HepG2 (cell line): ENCODE results near the gene NIP7. TPM values are rescaled to one million over a fixed set of nuclear protein-coding genes. Genes with fewer than 3 reads are reported as not detected.
A peak's percentile ranks its signal among the peaks of the same experiment; 100 is the strongest.

Source experiments
- ARNT ChIP-seq: fragments of 450-650 bp; IDR thresholded peaks from 2 replicates; pipeline ENCODE4 v1.6.1; 2017
- KDM2A ChIP-seq: sonication (generic); formaldehyde crosslinking; IDR thresholded peaks from 2 replicates; pipeline ENCODE4 v1.4.0; 2020; ENCODE audit warnings: low read depth, missing genetic modification reagents, borderline replicate concordance
- NR1H2 ChIP-seq: sonication (generic); formaldehyde crosslinking; IDR thresholded peaks from 2 replicates; pipeline ENCODE4 v1.8.1; 2022; ENCODE audit warnings: low read depth, missing genetic modification reagents, borderline replicate concordance
- RAD21 ChIP-seq: fragments of 450-650 bp; formaldehyde crosslinking; IDR thresholded peaks from 2 replicates; pipeline ENCODE4 v1.5.0; 2020; ENCODE audit warnings: mild to moderate bottlenecking
- RBFOX2 ChIP-seq: fragments of 200-400 bp; formaldehyde crosslinking; IDR thresholded peaks from 2 replicates; pipeline ENCODE4 v1.6.1; 2017; ENCODE audit warnings: low read depth, mild to moderate bottlenecking, low read length
- RFXANK ChIP-seq: IDR thresholded peaks from 2 replicates; pipeline ENCODE4 v1.6.1; 2016
- SETDB1 ChIP-seq: sonication (generic); formaldehyde crosslinking; IDR thresholded peaks from 2 replicates; pipeline ENCODE4 v1.5.1; 2020; ENCODE audit warnings: missing genetic modification reagents, mild to moderate bottlenecking, borderline replicate concordance
- SRSF4 ChIP-seq: fragments of 200-400 bp; formaldehyde crosslinking; IDR thresholded peaks from one replicate; pipeline ENCODE4 v1.6.1; 2018; ENCODE audit warnings: mild to moderate bottlenecking, low read depth, low read length, moderate library complexity; ENCODE audit not compliant: poor library complexity, severe bottlenecking
- SSRP1 ChIP-seq: IDR thresholded peaks from 2 replicates; pipeline ENCODE4 v1.6.1; 2016; ENCODE audit warnings: control low read depth
- TGIF2 ChIP-seq: IDR thresholded peaks from 2 replicates; pipeline ENCODE4 v1.6.1; 2016; ENCODE audit warnings: control low read depth, missing compliant biosample characterization
- ZNF431 ChIP-seq: sonication (generic); formaldehyde crosslinking; IDR thresholded peaks from 2 replicates; pipeline ENCODE4 v1.9.0; 2022; ENCODE audit warnings: missing genetic modification reagents, low read depth, mild to moderate bottlenecking, borderline replicate concordance
- ZNF607 ChIP-seq: sonication (generic); formaldehyde crosslinking; IDR thresholded peaks from 2 replicates; pipeline ENCODE4 v1.5.1; 2020; ENCODE audit warnings: missing genetic modification reagents, mild to moderate bottlenecking, borderline replicate concordance
- ZNF749 ChIP-seq: sonication (generic); formaldehyde crosslinking; IDR thresholded peaks from 2 replicates; pipeline ENCODE4 v1.8.0; 2022; ENCODE audit warnings: mild to moderate bottlenecking, missing genetic modification reagents, moderate library complexity, borderline replicate concordance
- ZNF782 ChIP-seq: sonication (generic); formaldehyde crosslinking; IDR thresholded peaks from 2 replicates; pipeline ENCODE4 v1.4.0; 2020; ENCODE audit warnings: missing genetic modification reagents, mild to moderate bottlenecking, borderline replicate concordance
- ZNF879 ChIP-seq: sonication (generic); formaldehyde crosslinking; IDR thresholded peaks from 2 replicates; pipeline ENCODE4 v1.8.1; 2023; ENCODE audit warnings: missing genetic modification reagents
- polyA plus RNA-seq, 8 experiments: library from polyadenylated mRNA; depleted of rRNA in 3 of 8; stranded (reverse) in 7 of 8; unstranded in 1 of 8; fragments of >200 nt; fragmentation: Illumina TruSeq in 4 of 8; extraction: Trizol in 4 of 8; gene quantifications; 2 replicates each; pipeline versions ENCODE4 v1.2.1 to v1.2.3, GENCODE V29; 2011 to 2016; ENCODE audit warnings: low read depth in 4 of 8, missing spikeins in 1 of 8, mixed read lengths in 1 of 8; ENCODE audit not compliant: insufficient read depth in 1 of 8
- total RNA-seq, 5 experiments: library from RNA; depleted of rRNA; stranded (reverse); fragments of >200 nt; fragmentation: Illumina TruSeq; extraction: Trizol; gene quantifications; 2 replicates each; pipeline ENCODE4 v1.2.3, GENCODE V29; 2016; ENCODE audit warnings: low read depth in 1 of 5
- TF ChIP-seq, protein P1 (sequence below): sonication (generic); formaldehyde crosslinking; IDR thresholded peaks from 2 replicates; pipeline ENCODE4 v1.8.1; 2022; ENCODE audit warnings: mild to moderate bottlenecking, missing genetic modification reagents
- TF ChIP-seq, protein P2 (sequence below): IDR thresholded peaks from 2 replicates; pipeline ENCODE4 v1.6.1; 2016; ENCODE audit warnings: missing biosample characterization, missing genetic modification reagents, low read depth
- TF ChIP-seq, protein P3 (sequence below), 2 experiments: sonication (generic) in 1 of 2; formaldehyde crosslinking in 1 of 2; IDR thresholded peaks; 2 replicates each; pipeline versions ENCODE4 v1.4.0 to v1.6.1; 2018 to 2020; ENCODE audit warnings: missing genetic modification reagents in 2 of 2, borderline replicate concordance in 1 of 2, low read depth in 1 of 2, mild to moderate bottlenecking in 1 of 2, missing biosample characterization in 1 of 2
- TF ChIP-seq, protein P4 (sequence below): sonication (generic); formaldehyde crosslinking; IDR thresholded peaks from 2 replicates; pipeline ENCODE4 v1.5.1; 2020; ENCODE audit warnings: missing genetic modification reagents, mild to moderate bottlenecking, borderline replicate concordance
- TF ChIP-seq, protein P5 (sequence below): sonication (generic); formaldehyde crosslinking; IDR thresholded peaks from 2 replicates; pipeline ENCODE4 v1.4.0; 2020; ENCODE audit warnings: missing genetic modification reagents

Gene NIP7
- total and polyA plus RNA-seq, 2 of the 13 experiments (the other 11 are each of a cell fraction or from before 2014, with no cell fraction given), result 15.3 to 114 TPM

DNA sequence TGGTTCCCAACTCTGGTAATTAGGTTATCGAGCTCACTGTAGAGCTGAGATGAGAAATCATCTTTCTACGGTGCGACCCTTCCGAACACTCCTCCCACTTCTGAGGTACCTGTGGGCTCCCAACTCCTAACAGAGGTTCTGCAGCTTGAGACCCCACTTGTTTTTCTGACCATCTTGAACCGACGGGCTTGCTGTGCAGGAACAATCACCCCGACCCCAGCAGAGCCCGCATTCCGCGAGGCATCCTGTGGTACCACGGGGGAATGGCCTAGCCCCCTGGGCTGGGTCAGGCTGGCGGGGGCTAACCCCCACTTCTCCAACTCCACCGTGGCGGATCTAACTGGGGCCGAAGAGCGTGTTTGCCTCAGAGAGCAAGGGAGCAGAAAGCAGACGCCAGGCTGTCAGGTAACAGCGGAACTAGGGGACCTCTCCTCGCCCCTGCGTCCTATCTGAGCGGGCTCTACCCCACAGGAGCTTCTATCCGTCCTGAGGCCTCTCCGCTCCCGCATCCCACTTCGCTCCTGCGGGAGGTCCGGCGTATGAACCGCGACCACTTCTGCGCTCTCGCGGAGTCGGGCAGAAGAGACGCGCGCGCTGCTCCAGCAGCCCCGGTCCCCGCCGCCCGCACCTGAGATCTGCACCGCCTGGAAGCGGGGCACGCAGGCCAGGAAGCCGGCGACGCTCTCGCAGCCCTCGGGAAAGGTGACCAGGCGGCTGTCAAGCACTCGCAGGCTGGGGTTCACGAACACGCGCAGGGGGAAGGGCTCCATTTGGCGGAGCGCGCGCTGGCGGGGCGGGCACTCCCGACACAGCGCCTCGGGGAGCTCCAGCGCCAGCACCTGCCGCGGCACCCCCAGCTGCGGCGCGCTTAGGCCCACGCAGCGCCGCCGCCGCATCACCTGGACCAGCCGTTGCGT lies 9.9 kb upstream of the NIP7 start (continued):
- no peak for TF ChIP-seq RBFOX2
- TF ChIP-seq, protein P1, sequence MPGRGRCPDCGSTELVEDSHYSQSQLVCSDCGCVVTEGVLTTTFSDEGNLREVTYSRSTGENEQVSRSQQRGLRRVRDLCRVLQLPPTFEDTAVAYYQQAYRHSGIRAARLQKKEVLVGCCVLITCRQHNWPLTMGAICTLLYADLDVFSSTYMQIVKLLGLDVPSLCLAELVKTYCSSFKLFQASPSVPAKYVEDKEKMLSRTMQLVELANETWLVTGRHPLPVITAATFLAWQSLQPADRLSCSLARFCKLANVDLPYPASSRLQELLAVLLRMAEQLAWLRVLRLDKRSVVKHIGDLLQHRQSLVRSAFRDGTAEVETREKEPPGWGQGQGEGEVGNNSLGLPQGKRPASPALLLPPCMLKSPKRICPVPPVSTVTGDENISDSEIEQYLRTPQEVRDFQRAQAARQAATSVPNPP (CRISPR knock-in tag), result no peak
- TF ChIP-seq ZNF749, result no peak
- TF ChIP-seq ZNF607, result no peak
- TF ChIP-seq KDM2A (CRISPR knock-in tag), result peak; percentile 83
- TF ChIP-seq TGIF2, result peak; percentile 79; the same call in 1 of the 2 replicates
- peak; percentile 63 for TF ChIP-seq SRSF4
- peak; percentile 4; the same call in 1 of the 2 replicates for TF ChIP-seq ZNF879 (CRISPR knock-in tag)
- TF ChIP-seq, protein P2, sequence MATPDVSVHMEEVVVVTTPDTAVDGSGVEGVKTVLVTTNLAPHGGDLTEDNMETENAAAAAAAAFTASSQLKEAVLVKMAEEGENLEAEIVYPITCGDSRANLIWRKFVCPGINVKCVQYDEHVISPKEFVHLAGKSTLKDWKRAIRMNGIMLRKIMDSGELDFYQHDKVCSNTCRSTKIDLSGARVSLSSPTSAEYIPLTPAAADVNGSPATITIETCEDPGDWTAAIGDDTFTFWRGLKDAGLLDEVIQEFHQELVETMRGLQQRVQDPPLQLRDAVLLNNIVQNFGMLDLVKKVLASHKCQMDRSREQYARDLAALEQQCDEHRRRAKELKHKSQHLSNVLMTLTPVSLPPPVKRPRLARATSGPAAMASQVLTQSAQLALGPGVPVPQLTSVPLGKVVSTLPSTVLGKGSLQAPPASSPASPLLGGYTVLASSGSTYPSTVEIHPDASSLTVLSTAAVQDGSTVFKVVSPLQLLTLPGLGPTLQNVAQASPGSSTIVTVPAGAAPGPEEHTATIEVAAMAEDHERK, result no peak
- peak; percentile 9; the same call in 1 of the 2 replicates for TF ChIP-seq RAD21 (CRISPR knock-in tag)
- peak; percentile 37 for TF ChIP-seq ZNF782 (CRISPR knock-in tag)
- 0 out of 2 replicates have a peak, but pooled peaks have one; percentile 13 for TF ChIP-seq SSRP1 (CRISPR knock-in tag)
- TF ChIP-seq NR1H2 (CRISPR knock-in tag), result peak; percentile 77; the same call in 1 of the 2 replicates
- no peak for TF ChIP-seq ARNT
- TF ChIP-seq, protein P3, sequence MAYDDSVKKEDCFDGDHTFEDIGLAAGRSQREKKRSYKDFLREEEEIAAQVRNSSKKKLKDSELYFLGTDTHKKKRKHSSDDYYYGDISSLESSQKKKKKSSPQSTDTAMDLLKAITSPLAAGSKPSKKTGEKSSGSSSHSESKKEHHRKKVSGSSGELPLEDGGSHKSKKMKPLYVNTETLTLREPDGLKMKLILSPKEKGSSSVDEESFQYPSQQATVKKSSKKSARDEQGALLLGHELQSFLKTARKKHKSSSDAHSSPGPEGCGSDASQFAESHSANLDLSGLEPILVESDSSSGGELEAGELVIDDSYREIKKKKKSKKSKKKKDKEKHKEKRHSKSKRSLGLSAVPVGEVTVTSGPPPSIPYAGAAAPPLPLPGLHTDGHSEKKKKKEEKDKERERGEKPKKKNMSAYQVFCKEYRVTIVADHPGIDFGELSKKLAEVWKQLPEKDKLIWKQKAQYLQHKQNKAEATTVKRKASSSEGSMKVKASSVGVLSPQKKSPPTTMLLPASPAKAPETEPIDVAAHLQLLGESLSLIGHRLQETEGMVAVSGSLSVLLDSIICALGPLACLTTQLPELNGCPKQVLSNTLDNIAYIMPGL (CRISPR knock-in tag; IDR thresholded peaks at IDR 0.05; ENCODE audit: borderline replicate concordance in 1 of 2, low read depth in 1 of 2), result 0 out of 4 replicates have a peak, but pooled peaks of 1 of the 2 experiments have one; percentile 20
- TF ChIP-seq SETDB1 (CRISPR knock-in tag), result no peak
- TF ChIP-seq, protein P4, sequence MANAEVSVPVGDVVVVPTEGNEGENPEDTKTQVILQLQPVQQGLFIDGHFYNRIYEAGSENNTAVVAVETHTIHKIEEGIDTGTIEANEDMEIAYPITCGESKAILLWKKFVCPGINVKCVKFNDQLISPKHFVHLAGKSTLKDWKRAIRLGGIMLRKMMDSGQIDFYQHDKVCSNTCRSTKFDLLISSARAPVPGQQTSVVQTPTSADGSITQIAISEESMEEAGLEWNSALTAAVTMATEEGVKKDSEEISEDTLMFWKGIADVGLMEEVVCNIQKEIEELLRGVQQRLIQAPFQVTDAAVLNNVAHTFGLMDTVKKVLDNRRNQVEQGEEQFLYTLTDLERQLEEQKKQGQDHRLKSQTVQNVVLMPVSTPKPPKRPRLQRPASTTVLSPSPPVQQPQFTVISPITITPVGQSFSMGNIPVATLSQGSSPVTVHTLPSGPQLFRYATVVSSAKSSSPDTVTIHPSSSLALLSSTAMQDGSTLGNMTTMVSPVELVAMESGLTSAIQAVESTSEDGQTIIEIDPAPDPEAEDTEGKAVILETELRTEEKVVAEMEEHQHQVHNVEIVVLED (CRISPR knock-in tag), result no peak
- TF ChIP-seq, protein P5, sequence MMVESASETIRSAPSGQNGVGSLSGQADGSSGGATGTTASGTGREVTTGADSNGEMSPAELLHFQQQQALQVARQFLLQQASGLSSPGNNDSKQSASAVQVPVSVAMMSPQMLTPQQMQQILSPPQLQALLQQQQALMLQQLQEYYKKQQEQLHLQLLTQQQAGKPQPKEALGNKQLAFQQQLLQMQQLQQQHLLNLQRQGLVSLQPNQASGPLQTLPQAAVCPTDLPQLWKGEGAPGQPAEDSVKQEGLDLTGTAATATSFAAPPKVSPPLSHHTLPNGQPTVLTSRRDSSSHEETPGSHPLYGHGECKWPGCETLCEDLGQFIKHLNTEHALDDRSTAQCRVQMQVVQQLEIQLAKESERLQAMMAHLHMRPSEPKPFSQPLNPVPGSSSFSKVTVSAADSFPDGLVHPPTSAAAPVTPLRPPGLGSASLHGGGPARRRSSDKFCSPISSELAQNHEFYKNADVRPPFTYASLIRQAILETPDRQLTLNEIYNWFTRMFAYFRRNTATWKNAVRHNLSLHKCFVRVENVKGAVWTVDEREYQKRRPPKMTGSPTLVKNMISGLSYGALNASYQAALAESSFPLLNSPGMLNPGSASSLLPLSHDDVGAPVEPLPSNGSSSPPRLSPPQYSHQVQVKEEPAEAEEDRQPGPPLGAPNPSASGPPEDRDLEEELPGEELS, result peak; percentile 45; the same call in 1 of the 2 replicates
- no peak for TF ChIP-seq RFXANK (CRISPR knock-in tag)
- 0 out of 2 replicates have a peak, but pooled peaks have one; percentile 6 for TF ChIP-seq ZNF431 (CRISPR knock-in tag)
